Effector memory CD8-positive, alpha-beta T cell (primary cell): ENCODE measurements around the gene C1QTNF12.
A peak's percentile ranks its signal among the peaks of the same experiment; 100 is the strongest.

ENCODE experiments used
- ATAC-seq: fragments of 150-1000 bp; cut with Tn5 transposase; replicated peaks from 2 replicates; pipeline ENCODE4 v1.10.0; 2021; ENCODE audit warnings: mild to moderate bottlenecking, moderate library complexity
- DNase-seq, 3 experiments: peaks; one replicate each; pipeline ENCODE4 v3.0.0; 2021
- H3K27ac Mint-ChIP-seq, 2 donors: one replicate each; pipeline ENCODE4 v1.8.0; 2022; ENCODE audit warnings: mild to moderate bottlenecking in 2 of 2, mixed read lengths in 2 of 2, moderate library complexity in 2 of 2
- H3K27me3 Mint-ChIP-seq, 2 donors: one replicate each; pipeline ENCODE4 v1.8.0; 2022; ENCODE audit warnings: mixed read lengths in 2 of 2
- H3K36me3 Mint-ChIP-seq: one replicate; pipeline ENCODE4 v1.8.0; 2022; ENCODE audit warnings: mild to moderate bottlenecking, moderate library complexity, mixed read lengths; ENCODE audit not compliant: insufficient read depth
- H3K4me1 Mint-ChIP-seq, 2 donors: one replicate each; pipeline ENCODE4 v1.8.0; 2022; ENCODE audit warnings: low read depth in 2 of 2, mixed read lengths in 2 of 2
- H3K4me3 Mint-ChIP-seq, 2 donors: one replicate each; pipeline ENCODE4 v1.8.0; 2022; ENCODE audit warnings: mild to moderate bottlenecking in 2 of 2, mixed read lengths in 2 of 2, moderate library complexity in 2 of 2
- H3K9me3 Mint-ChIP-seq, 2 donors: one replicate each; pipeline ENCODE4 v1.8.0; 2022; ENCODE audit warnings: mixed read lengths in 2 of 2
- total RNA-seq, 9 experiments: gene quantifications; one replicate each; lab custom pipeline; 2026; lab: John Stamatoyannopoulos, UW

C1QTNF12 gene
- 0.46 to 2.0 (median 0.85) reads per million in 9 experiments for total RNA-seq

- H3K9me3 Mint-ChIP-seq: no peaks in the 10 kb centered on the region
- H3K27me3 Mint-ChIP-seq: no peaks in the 10 kb centered on the region
- DNase-seq (no peak), ATAC-seq (no peak)
- no peak within 1 kb of the TSS for H3K4me3 Mint-ChIP-seq
- no peak within 1 kb of the TSS for H3K27ac Mint-ChIP-seq
- peaks cover 5% of the 10 kb centered on the region for H3K36me3 Mint-ChIP-seq
- H3K4me1 Mint-ChIP-seq: peaks cover 4 to 7% of the 10 kb centered on the region in 2 donors
These were observed at the start of gene C1QTNF12 for GRCh38 chr1:1246577-1247340. Gene C1QTNF12, minus strand, starts transcription at chr1:1246722. Its CDS starts 32 bp downstream, at chr1:1246690.

GRCh38 chr1:1295154-1295923 lies 48.8 kb upstream of the C1QTNF12 start:
- peaks cover 0 to 3% of the 10 kb centered on the region in 2 donors for H3K4me1 Mint-ChIP-seq
- DNase-seq (no peak), ATAC-seq (no peak)
- no peak overlapping the region for H3K27ac Mint-ChIP-seq
- H3K36me3 Mint-ChIP-seq: peaks cover 4% of the 10 kb centered on the region
- H3K9me3 Mint-ChIP-seq: no peaks in the 10 kb centered on the region
- H3K4me3 Mint-ChIP-seq: no peak overlapping the region
- H3K27me3 Mint-ChIP-seq: no peaks in the 10 kb centered on the region

- ATAC-seq (no peak), DNase-seq (no peak)
- Mint-ChIP-seq H3K36me3 (peaks cover 4% of the 10 kb centered on the region), H3K4me3 (no peak overlapping the region), H3K4me1 (peaks cover 0 to 5% of the 10 kb centered on the region in 2 donors), H3K9me3 (no peaks in the 10 kb centered on the region), H3K27me3 (no peaks in the 10 kb centered on the region), H3K27ac (no peak overlapping the region)
These were observed 47.8 kb upstream of the C1QTNF12 start for GRCh38 chr1:1294250-1294890.

GRCh38 chr1:1293263-1294249 lies 47.0 kb upstream of the C1QTNF12 start:
- Mint-ChIP-seq H3K36me3 (peaks cover 4% of the 10 kb centered on the region), H3K4me1 (peaks cover 0 to 5% of the 10 kb centered on the region in 2 donors), H3K27ac (no peak overlapping the region), H3K27me3 (no peaks in the 10 kb centered on the region), H3K9me3 (no peaks in the 10 kb centered on the region), H3K4me3 (no peak overlapping the region)
- no peak for ATAC-seq
- DNase-seq: no peak

- no peak overlapping the region for H3K4me3 Mint-ChIP-seq
- H3K4me1 Mint-ChIP-seq: peaks cover 0 to 5% of the 10 kb centered on the region in 2 donors
- peaks cover 4% of the 10 kb centered on the region for H3K36me3 Mint-ChIP-seq
- ATAC-seq: no peak
- no peaks in the 10 kb centered on the region for H3K27me3 Mint-ChIP-seq
- DNase-seq: no peak
- H3K27ac Mint-ChIP-seq: no peak overlapping the region
- H3K9me3 Mint-ChIP-seq: no peaks in the 10 kb centered on the region
These were observed 46.3 kb upstream of the C1QTNF12 start for GRCh38 chr1:1292851-1293250.

- no peaks in the 10 kb centered on the region for H3K27me3 Mint-ChIP-seq
- H3K36me3 Mint-ChIP-seq: peaks cover 4% of the 10 kb centered on the region
- H3K4me3 Mint-ChIP-seq: no peak overlapping the region
- no peaks in the 10 kb centered on the region for H3K9me3 Mint-ChIP-seq
- no peak for DNase-seq
- ATAC-seq: no peak
- peak overlapping the region in 1 of 2 donors; percentile 67 for H3K27ac Mint-ChIP-seq
- peaks cover 0 to 5% of the 10 kb centered on the region in 2 donors for H3K4me1 Mint-ChIP-seq
These were observed 45.9 kb upstream of the C1QTNF12 start for GRCh38 chr1:1292442-1292779.

GRCh38 chr1:1291548-1292441 lies 45.3 kb upstream of the C1QTNF12 start:
- DNase-seq (peak in 2 of 3 experiments; percentile 55 to 56), ATAC-seq (peak; percentile 86)
- H3K4me3 Mint-ChIP-seq: no peak overlapping the region
- no peaks in the 10 kb centered on the region for H3K9me3 Mint-ChIP-seq
- peaks cover 4% of the 10 kb centered on the region for H3K36me3 Mint-ChIP-seq
- peaks cover 0 to 5% of the 10 kb centered on the region in 2 donors for H3K4me1 Mint-ChIP-seq
- no peaks in the 10 kb centered on the region for H3K27me3 Mint-ChIP-seq
- peak overlapping the region in 1 of 2 donors; percentile 67 for H3K27ac Mint-ChIP-seq

GRCh38 chr1:1291023-1291528 lies 44.6 kb upstream of the C1QTNF12 start:
- ATAC-seq: no peak
- no peak overlapping the region for H3K27ac Mint-ChIP-seq
- no peak for DNase-seq
- peaks cover 0 to 5% of the 10 kb centered on the region in 2 donors for H3K4me1 Mint-ChIP-seq
- no peaks in the 10 kb centered on the region for H3K27me3 Mint-ChIP-seq
- H3K4me3 Mint-ChIP-seq: no peak overlapping the region
- H3K36me3 Mint-ChIP-seq: peaks cover 4% of the 10 kb centered on the region
- no peaks in the 10 kb centered on the region for H3K9me3 Mint-ChIP-seq

- H3K27ac Mint-ChIP-seq: no peak overlapping the region
- no peaks in the 10 kb centered on the region for H3K27me3 Mint-ChIP-seq
- peak; percentile 64 for ATAC-seq
- no peak overlapping the region for H3K4me3 Mint-ChIP-seq
- H3K4me1 Mint-ChIP-seq: peaks cover 0 to 5% of the 10 kb centered on the region in 2 donors
- DNase-seq: peak; percentile 32 to 62 (median 58)
- no peaks in the 10 kb centered on the region for H3K9me3 Mint-ChIP-seq
- H3K36me3 Mint-ChIP-seq: peaks cover 4% of the 10 kb centered on the region
These were observed 43.8 kb upstream of the C1QTNF12 start for GRCh38 chr1:1290238-1290731.

- Mint-ChIP-seq H3K36me3 (peaks cover 1% of the 10 kb centered on the region), H3K27ac (no peak overlapping the region), H3K9me3 (no peaks in the 10 kb centered on the region), H3K4me1 (peaks cover 0 to 8% of the 10 kb centered on the region in 2 donors), H3K4me3 (no peak overlapping the region), H3K27me3 (no peaks in the 10 kb centered on the region)
- DNase-seq: no peak
- ATAC-seq: no peak
These were observed 41.0 kb upstream of the C1QTNF12 start for GRCh38 chr1:1287288-1288110.
